GM10847 (cell line): ENCODE results near the gene NDUFB3.

Source experiments
- POLR2A ChIP-seq: IDR thresholded peaks from 2 replicates; pipeline ENCODE4 v1.6.1; 2011; ENCODE audit not compliant: insufficient read length; ENCODE audit errors: extremely low read depth

The NDUFB3 gene

DNA sequence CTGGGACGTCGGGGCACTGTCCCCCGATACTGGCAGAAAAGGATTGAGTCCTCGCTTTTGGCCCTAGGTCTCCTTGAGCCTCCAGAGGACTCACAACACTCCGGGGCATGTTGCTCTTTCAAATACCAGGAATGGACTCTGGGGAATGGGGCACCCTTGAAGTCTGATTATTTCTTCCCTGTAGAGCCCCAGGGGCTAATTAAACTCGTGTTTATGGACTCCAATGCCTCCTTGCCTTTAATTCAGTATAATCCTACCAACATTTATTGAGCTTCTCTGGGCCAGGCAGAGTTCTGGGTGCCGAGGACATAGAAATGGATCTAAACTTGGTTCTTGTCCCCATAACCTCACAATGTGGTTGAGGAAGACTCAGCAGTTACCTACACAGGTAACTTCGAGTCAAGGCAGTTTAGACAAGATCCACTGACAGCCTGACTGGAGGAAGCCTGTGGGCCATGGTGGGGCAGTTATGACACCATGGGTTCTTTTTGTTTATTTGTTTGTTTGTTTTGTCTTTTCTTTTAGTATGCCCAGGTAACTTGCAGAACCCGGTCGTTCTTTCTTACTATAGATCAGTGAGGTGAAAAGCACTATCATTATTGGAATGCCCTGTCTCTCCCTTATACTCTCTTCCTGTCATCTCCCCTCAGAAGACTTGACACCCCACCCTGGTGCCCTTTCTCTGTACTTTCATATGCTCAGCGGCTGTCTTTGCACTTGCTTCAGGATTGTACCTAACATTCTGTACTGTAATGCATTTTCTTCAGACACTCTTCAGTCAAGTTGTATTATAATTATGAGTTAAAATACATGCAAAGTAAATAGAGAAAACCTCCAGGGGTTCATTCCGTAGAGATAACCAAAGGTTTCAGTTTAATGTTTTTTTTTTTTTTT lies 47.4 kb downstream of the NDUFB3 start:
- peak; percentile 34 for TF ChIP-seq POLR2A

GRCh38 chr2:201122276-201122675 lies 50.5 kb downstream of the NDUFB3 start:
- no peak for TF ChIP-seq POLR2A

- TF ChIP-seq POLR2A, result no peak
These were observed 54.7 kb downstream of the NDUFB3 start for GRCh38 chr2:201126308-201127151.

DNA sequence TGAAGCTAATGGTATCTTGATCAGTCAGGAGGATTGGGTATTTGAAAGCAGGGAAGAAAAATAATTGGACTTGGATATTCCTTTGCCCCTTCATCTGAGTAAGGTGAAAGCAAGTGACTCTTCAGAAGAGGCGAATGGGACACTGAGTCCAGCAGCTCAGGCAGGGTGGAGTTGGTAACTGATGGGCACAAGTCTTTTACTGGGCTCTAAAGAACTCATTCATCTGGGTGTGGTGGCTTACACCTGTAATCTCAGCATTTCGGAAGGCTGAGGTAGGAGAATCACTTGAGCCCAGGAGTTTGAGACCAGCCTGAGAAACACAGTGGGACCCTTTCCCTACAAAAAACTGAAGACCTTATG lies 55.3 kb downstream of the NDUFB3 start:
- TF ChIP-seq POLR2A, result no peak

DNA sequence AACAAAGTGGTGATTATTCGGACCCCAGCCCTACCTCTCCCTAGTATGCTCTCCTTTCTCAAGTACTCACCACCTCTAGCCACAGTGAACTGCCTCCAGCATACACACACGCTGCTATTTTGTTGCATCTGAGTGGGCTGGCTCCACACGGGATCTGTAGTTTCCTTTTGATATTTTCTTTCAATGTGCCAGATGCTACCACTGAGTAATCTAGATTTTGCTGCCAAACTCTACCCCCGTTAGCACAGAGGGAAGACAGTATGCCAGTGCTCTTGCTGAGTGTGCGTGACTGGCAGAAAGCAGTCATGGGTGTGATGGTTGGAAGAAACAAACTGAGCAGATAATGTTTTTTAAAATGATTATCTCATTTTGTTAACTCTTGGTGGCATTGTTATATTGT lies 55.8 kb downstream of the NDUFB3 start:
- no peak for TF ChIP-seq POLR2A

GRCh38 chr2:201128033-201128432 lies 56.2 kb downstream of the NDUFB3 start:
- TF ChIP-seq POLR2A, result no peak

DNA sequence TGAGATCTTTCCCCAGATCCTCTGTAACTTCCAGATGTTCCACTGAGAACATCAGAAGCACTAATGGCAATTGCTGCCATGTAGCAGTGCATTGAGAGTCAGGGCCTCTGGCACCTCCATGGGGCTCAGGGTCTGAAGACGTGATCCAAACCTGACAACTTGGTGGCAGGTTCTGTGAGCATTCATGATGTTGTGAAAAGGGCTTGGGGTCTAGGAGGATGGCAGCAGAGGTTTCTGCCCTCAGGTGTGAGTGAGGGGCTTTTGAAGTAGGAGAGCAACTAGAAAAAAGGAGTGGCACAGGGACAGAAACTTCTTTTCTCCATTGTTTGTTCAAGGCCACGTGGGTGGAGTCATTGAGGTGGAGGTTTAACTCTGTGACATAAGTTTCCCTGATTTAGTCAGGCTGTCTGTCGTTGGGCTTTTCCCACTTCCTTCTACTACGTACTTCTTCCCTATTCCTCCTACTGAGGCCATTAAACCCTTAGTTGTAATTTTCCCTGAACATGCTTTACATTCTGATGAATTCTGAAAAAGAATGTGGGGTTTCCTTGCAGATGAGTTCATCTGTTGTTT lies 57.2 kb downstream of the NDUFB3 start:
- peak; percentile 14 for TF ChIP-seq POLR2A

DNA sequence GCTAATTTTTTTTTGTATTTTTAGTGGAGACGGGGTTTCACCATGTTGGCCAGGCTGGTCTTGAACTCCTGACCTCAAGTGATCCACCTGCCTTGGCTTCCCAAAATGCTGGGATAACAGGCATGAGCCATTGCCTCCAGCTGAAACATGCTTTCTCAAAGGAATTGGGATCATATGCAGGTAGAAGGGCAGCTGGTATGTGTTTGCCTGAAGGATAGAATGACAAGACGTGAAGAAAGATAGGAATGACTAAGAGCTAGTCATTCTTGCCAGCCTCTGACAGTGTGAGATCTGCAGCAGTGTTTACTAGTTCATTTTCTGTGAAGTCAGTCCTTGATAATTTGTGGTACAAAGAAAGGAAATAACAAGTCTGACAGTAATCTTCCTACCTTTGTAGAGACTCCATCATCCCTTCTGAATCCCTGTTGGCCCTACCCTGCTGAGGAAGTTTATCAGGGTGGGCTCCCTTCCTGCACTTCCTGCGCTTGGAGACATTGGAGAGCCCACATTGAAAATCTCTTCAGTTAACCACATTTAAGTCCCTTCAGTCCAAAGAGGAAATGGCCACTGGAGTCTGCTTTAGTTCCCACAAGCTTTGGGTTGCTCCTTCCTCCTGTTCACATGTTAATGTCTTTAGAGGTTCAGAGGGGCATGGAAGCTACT lies 58.9 kb downstream of the NDUFB3 start:
- no peak for TF ChIP-seq POLR2A

GRCh38 chr2:201132518-201132917 lies 60.7 kb downstream of the NDUFB3 start:
- TF ChIP-seq POLR2A, result no peak
